Activated B cell treated with CpG ODN at 0.5 μM for 24 hours (primary cell): Measurements from ENCODE around the gene TUBA8. TPM values are rescaled to one million over a fixed set of nuclear protein-coding genes. Genes with fewer than 3 reads are reported as not detected.
A peak's percentile ranks its signal among the peaks of the same experiment; 100 is the strongest.

Experiments
- ATAC-seq: fragments of 200-7000 bp; cut with Tn5 transposase; one replicate; pipeline ENCODE4 v1.10.0; 2021; ENCODE audit warnings: low read depth, mild to moderate bottlenecking, moderate library complexity
- CTCF ChIA-PET: fragments of 350-600 bp; sonication (Branson Sonifier 250); formaldehyde crosslinking; loops from one replicate; lab custom pipeline; 2021; ENCODE audit warnings: antibody characterized with exemption; lab: Charles Lee
- POLR2A ChIA-PET: fragments of 350-600 bp; sonication (Branson Sonifier 250); formaldehyde crosslinking; loops from one replicate; lab custom pipeline; 2021; ENCODE audit warnings: antibody characterized with exemption; lab: Charles Lee
- DNase-seq: peaks from one replicate; pipeline ENCODE4 v3.0.0; 2022
- H3K27ac Mint-ChIP-seq: one replicate; pipeline ENCODE4 v1.8.0; 2020; ENCODE audit warnings: mixed read lengths
- H3K27me3 Mint-ChIP-seq: one replicate; pipeline ENCODE4 v1.8.0; 2021; ENCODE audit warnings: mixed read lengths
- H3K36me3 Mint-ChIP-seq: one replicate; pipeline ENCODE4 v1.8.0; 2021; ENCODE audit warnings: low read depth, mixed read lengths
- H3K4me1 Mint-ChIP-seq: one replicate; pipeline ENCODE4 v1.8.0; 2021; ENCODE audit warnings: mixed read lengths
- H3K4me3 Mint-ChIP-seq: one replicate; pipeline ENCODE4 v1.8.0; 2020; ENCODE audit warnings: mild to moderate bottlenecking, mixed read lengths
- H3K9me3 Mint-ChIP-seq: one replicate; pipeline ENCODE4 v1.8.0; 2020; ENCODE audit warnings: mixed read lengths
- intact Hi-C: fragments of 100-400 bp; cut with micrococcal nuclease; formaldehyde crosslinking; loops from one replicate; pipeline ENCODE4 v1.15.1; 2024
- total RNA-seq: library from RNA; stranded (reverse); gene quantifications from 2 replicates; pipeline ENCODE4 v1.2.3, GENCODE V29; 2022
- TF ChIP-seq, protein P1 (sequence below): fragments of 200-600 bp; IDR thresholded peaks from one replicate; pipeline ENCODE4 v1.8.0; 2022; ENCODE audit warnings: antibody characterized with exemption, mild to moderate bottlenecking

TUBA8 gene
- total RNA-seq, 1 donor from 2014 or later = 2.4 TPM

DNA sequence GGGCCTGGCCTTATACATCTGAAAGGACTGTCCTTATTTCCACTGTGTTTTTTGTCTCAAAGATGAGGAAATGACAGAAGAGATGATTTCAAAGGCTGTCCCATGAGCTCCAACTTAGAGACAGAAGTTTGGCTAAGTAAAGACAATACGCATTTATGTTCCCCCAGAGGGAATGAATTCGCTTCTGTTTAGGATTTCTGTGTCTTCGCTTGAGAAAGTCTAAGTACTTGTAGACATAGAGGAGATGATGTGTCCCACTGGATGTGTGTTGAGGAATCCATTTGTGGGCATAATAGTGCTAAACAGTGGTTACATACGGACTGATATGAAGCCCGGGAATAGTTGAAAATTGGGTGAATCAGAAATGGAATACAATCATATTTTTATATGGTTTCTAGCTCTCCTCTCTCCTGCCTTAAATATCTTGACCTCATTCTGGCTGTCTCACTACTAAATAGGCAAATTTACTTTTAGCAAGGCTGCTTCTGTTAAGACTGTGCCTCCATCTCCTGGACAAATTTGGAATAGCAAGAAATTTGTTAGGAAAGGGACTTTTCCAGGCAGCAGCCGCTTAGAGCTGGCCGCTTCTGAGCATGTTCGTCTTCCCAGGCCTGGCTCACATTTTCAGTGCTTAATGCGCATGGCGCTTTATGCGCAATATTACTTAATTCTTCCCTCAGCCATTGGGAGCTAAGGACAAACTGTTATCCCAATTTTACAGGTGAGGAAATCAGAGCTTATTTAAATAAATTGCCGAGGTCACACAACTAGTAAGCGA is 34.7 kb upstream of the TUBA8 start:
- peak overlapping the region; percentile 61 for H3K4me3 Mint-ChIP-seq
- intact Hi-C loops = loop anchor here (1.0 to 10.0 kb wide), 10 partner anchors 19 to 991 kb away; partner anchors contain the start of genes IL17RA, MICAL3 and USP18
- peaks cover 59% of the 10 kb centered on the region for H3K4me1 Mint-ChIP-seq
- H3K9me3 Mint-ChIP-seq = no peaks in the 10 kb centered on the region
- ChIA-PET CTCF (interaction anchor here (0.7 to 6.5 kb wide), 47 partner anchors 8 to 904 kb away, joined by 3 to 159 read pairs (median 5); partner anchors contain the start of gene MICAL3), POLR2A (interaction anchor here (0.6 to 6.3 kb wide), 14 partner anchors 11 to 334 kb away, joined by 3 to 66 read pairs (median 4); no protein-coding TSS in a partner anchor)
- TF ChIP-seq, protein P1, sequence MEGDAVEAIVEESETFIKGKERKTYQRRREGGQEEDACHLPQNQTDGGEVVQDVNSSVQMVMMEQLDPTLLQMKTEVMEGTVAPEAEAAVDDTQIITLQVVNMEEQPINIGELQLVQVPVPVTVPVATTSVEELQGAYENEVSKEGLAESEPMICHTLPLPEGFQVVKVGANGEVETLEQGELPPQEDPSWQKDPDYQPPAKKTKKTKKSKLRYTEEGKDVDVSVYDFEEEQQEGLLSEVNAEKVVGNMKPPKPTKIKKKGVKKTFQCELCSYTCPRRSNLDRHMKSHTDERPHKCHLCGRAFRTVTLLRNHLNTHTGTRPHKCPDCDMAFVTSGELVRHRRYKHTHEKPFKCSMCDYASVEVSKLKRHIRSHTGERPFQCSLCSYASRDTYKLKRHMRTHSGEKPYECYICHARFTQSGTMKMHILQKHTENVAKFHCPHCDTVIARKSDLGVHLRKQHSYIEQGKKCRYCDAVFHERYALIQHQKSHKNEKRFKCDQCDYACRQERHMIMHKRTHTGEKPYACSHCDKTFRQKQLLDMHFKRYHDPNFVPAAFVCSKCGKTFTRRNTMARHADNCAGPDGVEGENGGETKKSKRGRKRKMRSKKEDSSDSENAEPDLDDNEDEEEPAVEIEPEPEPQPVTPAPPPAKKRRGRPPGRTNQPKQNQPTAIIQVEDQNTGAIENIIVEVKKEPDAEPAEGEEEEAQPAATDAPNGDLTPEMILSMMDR = peak; percentile 78
- peak; percentile 26 for ATAC-seq
- H3K27ac Mint-ChIP-seq = peak overlapping the region; percentile 82
- H3K27me3 Mint-ChIP-seq = no peaks in the 10 kb centered on the region
- peaks cover 20% of the 10 kb centered on the region for H3K36me3 Mint-ChIP-seq
- DNase-seq = no peak

GRCh38 chr22:18077087-18077638 is 33.4 kb upstream of the TUBA8 start:
- H3K9me3 Mint-ChIP-seq = no peaks in the 10 kb centered on the region
- DNase-seq = no peak
- ChIA-PET POLR2A (interaction anchor here (0.7 to 6.3 kb wide), 16 partner anchors 12 to 438 kb away, joined by 3 to 66 read pairs (median 5); partner anchors contain the start of gene USP18), CTCF (interaction anchor here (0.9 to 6.5 kb wide), 20 partner anchors 9 to 334 kb away, joined by 3 to 159 read pairs (median 7); partner anchors contain the start of gene MICAL3)
- peaks cover 30% of the 10 kb centered on the region for H3K36me3 Mint-ChIP-seq
- H3K27me3 Mint-ChIP-seq = no peaks in the 10 kb centered on the region
- peaks cover 51% of the 10 kb centered on the region for H3K4me1 Mint-ChIP-seq
- no peak for ATAC-seq
- TF ChIP-seq, protein P1 = no peak
- H3K4me3 Mint-ChIP-seq = peak overlapping the region; percentile 95
- intact Hi-C loops = loop anchor here (1.0 to 10.0 kb wide), 7 partner anchors 74 to 992 kb away; partner anchors contain the start of genes ATP6V1E1, BCL2L13, IL17RA and USP18
- peak overlapping the region; percentile 97 for H3K27ac Mint-ChIP-seq

- H3K27ac Mint-ChIP-seq = peak within 1 kb of the TSS; percentile 97
- ChIA-PET POLR2A (interaction anchor here (0.5 to 6.3 kb wide), 18 partner anchors 12 to 439 kb away, joined by 3 to 66 read pairs (median 4); partner anchors contain the start of gene USP18), CTCF (interaction anchor here (0.9 to 6.5 kb wide), 9 partner anchors 12 to 335 kb away, joined by 3 to 159 read pairs (median 21); partner anchors contain the start of genes MICAL3 and USP18)
- H3K36me3 Mint-ChIP-seq = peaks cover 37% of the 10 kb centered on the region
- ATAC-seq (peak; percentile 98), DNase-seq (peak; percentile 84)
- TF ChIP-seq, protein P1 = no peak
- no peaks in the 10 kb centered on the region for H3K9me3 Mint-ChIP-seq
- H3K4me1 Mint-ChIP-seq = peaks cover 50% of the 10 kb centered on the region
- intact Hi-C loops = loop anchor here (1.0 to 10.0 kb wide), 7 partner anchors 73 to 993 kb away; partner anchors contain the start of genes ATP6V1E1, BCL2L13, IL17RA and USP18
- H3K4me3 Mint-ChIP-seq = peak within 1 kb of the TSS; percentile 95
- H3K27me3 Mint-ChIP-seq = no peaks in the 10 kb centered on the region
These were observed 32.8 kb upstream of the TUBA8 start, which contains the start of gene PEX26 for GRCh38 chr22:18077639-18078328. Gene PEX26 (plus strand): TSS chr22:18077990. CDS start chr22:18078377, 387 bp downstream.

- TF ChIP-seq, protein P1 = no peak
- no peaks in the 10 kb centered on the region for H3K27me3 Mint-ChIP-seq
- intact Hi-C loops = loop anchor here (10.0 kb wide), 1 partner anchor 994 kb away; the partner anchor contains the start of gene IL17RA
- POLR2A ChIA-PET = interaction anchor here (0.5 to 6.3 kb wide), 12 partner anchors 16 to 439 kb away, joined by 3 to 66 read pairs (median 6); partner anchors contain the start of gene USP18
- DNase-seq = peak; percentile 32
- H3K27ac Mint-ChIP-seq = peak overlapping the region; percentile 97
- ATAC-seq = no peak
- H3K9me3 Mint-ChIP-seq = no peaks in the 10 kb centered on the region
- H3K4me1 Mint-ChIP-seq = peaks cover 50% of the 10 kb centered on the region
- peaks cover 44% of the 10 kb centered on the region for H3K36me3 Mint-ChIP-seq
- CTCF ChIA-PET = interaction anchor here (0.9 to 6.5 kb wide), 5 partner anchors 54 to 248 kb away, joined by 3 to 159 read pairs (median 8); partner anchors contain the start of genes MICAL3 and USP18
- H3K4me3 Mint-ChIP-seq = peak overlapping the region; percentile 95
These were observed 32.1 kb upstream of the TUBA8 start for GRCh38 chr22:18078329-18079041.
